NCI-H1105 (cell line): ENCODE results near the gene MTHFD2L.

ENCODE experiments used
- DNase-seq: peaks from one replicate; lab custom pipeline; 2025; lab: John Stamatoyannopoulos, UW

MTHFD2L gene

GRCh38 chr4:74252933-74253332 is 95.0 kb downstream of the MTHFD2L start:
- DNase-seq, result no peak

GRCh38 chr4:74254386-74254785 is 96.5 kb downstream of the MTHFD2L start:
- DNase-seq, result no peak

- DNase-seq, result no peak
Measured at GRCh38 chr4:74255096-74255495, 97.2 kb downstream of the MTHFD2L start.

- DNase-seq, result no peak
Measured at GRCh38 chr4:74258963-74259362, 101.0 kb downstream of the MTHFD2L start.

- DNase-seq, result no peak
Measured at GRCh38 chr4:74260036-74260435, 102.1 kb downstream of the MTHFD2L start.

GRCh38 chr4:74262522-74262921 is 104.6 kb downstream of the MTHFD2L start:
- DNase-seq, result no peak

GRCh38 chr4:74263551-74263950 is 105.6 kb downstream of the MTHFD2L start:
- DNase-seq, result no peak

- DNase-seq, result no peak
Measured at GRCh38 chr4:74266081-74266480, 108.2 kb downstream of the MTHFD2L start.

GRCh38 chr4:74267998-74268606 is 110.2 kb downstream of the MTHFD2L start:
- DNase-seq, result no peak

- no peak for DNase-seq
Measured at GRCh38 chr4:74268643-74269042, 110.7 kb downstream of the MTHFD2L start.

GRCh38 chr4:74278490-74278889 is 120.6 kb downstream of the MTHFD2L start:
- DNase-seq, result no peak

- no peak for DNase-seq
Measured at GRCh38 chr4:74279716-74280115, 121.8 kb downstream of the MTHFD2L start.

- DNase-seq, result no peak
Measured at GRCh38 chr4:74282926-74283325, 125.0 kb downstream of the MTHFD2L start.

- no peak for DNase-seq
Measured at GRCh38 chr4:74283614-74284013, 125.7 kb downstream of the MTHFD2L start.

GRCh38 chr4:74284053-74284452 is 126.1 kb downstream of the MTHFD2L start:
- DNase-seq, result no peak

- DNase-seq, result no peak
Measured at GRCh38 chr4:74287164-74287563, 129.2 kb downstream of the MTHFD2L start.

- DNase-seq, result no peak
Measured at GRCh38 chr4:74287791-74288190, 129.9 kb downstream of the MTHFD2L start.

GRCh38 chr4:74291471-74291870 is 133.6 kb downstream of the MTHFD2L start:
- DNase-seq, result no peak

- no peak for DNase-seq
Measured at GRCh38 chr4:74292111-74292870, 134.4 kb downstream of the MTHFD2L start.

GRCh38 chr4:74293558-74293957 is 135.6 kb downstream of the MTHFD2L start:
- DNase-seq, result no peak

GRCh38 chr4:74294681-74295080 is 136.8 kb downstream of the MTHFD2L start:
- DNase-seq, result no peak

GRCh38 chr4:74297539-74297938 is 139.6 kb downstream of the MTHFD2L start:
- no peak for DNase-seq

GRCh38 chr4:74304095-74304625 is 146.2 kb downstream of the MTHFD2L start:
- DNase-seq, result no peak

- DNase-seq, result no peak
Measured at GRCh38 chr4:74305000-74305399, 147.1 kb downstream of the MTHFD2L start.
